GM12801 (cell line): ENCODE measurements around the gene NELFA.

Experiments used
- CTCF ChIP-seq: IDR thresholded peaks from one replicate; pipeline ENCODE4 v1.5.1; 2011; ENCODE audit warnings: control low read depth; ENCODE audit not compliant: insufficient read length; ENCODE audit errors: extremely low read depth

NELFA gene

DNA sequence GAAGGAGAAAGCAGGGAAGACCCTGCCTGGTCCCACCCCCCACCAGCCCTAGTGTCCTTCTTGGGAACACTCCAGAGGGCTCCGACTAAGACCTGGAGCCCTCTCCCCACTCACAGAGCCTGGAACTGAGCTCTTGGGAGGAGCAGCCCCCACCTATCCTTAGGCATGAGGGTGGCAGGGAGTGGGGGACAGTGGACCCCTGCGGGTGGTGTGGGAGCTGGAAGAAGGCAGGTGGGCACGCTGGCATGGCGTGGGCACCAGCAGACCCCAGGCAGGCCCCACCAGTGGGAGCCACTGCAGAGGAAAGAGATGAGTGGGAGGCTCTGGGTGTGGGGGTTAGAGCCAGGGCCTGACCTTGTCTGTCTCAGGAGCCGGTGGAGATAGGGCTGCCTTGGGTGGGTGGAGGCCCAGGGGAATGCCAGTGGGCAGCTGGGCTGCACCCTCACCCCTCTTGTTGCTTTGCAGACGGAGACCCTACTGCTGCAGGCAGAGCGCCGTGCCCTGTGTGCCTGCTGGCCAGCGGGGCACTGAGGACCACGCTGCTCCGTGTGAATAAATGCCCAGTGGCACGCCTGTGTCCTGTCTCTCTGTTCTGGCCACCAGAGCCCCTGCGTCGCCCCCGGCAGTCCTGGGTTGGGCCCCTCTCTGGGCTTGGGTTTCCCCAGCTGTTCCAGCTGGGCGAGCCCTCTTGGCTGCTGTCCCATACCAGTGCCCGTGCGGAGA lies 34.8 kb upstream of the NELFA start:
- TF ChIP-seq CTCF, result no peak

DNA sequence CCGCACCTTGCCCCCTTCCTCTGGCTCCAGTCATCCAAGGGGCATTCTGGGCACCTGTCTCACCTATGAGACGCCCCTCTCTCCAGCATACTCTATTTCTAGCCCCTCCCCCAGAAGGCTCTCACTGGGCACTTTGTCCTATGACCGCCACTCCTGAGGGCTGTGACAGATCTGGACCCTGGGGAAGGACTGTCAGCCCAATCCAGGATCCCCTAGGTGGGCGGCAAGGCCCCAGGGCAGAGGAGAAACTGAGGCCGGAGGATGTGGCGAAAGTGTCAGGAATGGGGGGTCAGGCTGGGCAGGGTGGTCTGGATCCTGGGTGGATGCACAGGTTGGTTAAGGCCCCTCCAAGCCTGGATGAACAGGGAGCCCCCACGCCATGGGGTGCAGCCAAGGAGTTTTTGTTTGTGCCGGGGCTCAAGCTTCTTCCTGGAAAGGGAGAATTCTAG lies 34.2 kb upstream of the NELFA start:
- TF ChIP-seq CTCF, result no peak

DNA sequence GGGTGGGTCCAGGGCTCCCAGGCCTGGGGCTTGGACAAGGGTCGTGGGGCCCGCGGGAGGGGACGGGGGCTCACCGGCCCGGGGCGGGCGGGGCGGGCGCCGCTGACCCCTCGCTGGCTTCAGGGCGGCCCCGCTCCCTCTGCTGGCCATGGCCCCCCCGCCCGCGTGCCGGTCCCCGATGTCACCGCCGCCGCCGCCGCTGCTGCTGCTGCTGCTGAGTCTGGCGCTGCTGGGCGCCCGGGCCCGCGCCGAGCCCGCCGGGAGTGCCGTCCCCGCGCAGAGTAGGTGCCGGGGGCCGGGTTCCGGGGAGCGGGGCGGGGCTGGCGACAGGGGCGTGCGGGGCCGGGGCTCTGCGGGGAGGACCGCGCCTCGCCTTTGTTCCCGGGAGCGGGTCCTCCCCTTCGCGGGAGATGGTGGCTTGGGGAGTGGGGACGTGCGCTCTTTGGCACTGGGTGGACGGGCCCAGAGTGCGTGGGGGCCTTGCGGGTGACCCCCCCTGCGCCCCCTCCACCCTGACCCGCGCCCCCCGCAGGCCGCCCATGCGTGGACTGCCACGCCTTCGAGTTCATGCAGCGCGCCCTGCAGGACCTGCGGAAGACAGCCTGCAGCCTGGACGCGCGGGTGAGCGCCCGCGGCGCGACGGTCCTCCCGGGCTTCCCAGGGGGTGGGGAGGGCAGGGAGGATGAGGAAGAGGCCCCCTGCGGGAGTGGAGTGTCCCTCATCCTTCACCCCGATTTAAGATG lies 33.6 kb upstream of the NELFA start:
- TF ChIP-seq CTCF, result no peak

DNA sequence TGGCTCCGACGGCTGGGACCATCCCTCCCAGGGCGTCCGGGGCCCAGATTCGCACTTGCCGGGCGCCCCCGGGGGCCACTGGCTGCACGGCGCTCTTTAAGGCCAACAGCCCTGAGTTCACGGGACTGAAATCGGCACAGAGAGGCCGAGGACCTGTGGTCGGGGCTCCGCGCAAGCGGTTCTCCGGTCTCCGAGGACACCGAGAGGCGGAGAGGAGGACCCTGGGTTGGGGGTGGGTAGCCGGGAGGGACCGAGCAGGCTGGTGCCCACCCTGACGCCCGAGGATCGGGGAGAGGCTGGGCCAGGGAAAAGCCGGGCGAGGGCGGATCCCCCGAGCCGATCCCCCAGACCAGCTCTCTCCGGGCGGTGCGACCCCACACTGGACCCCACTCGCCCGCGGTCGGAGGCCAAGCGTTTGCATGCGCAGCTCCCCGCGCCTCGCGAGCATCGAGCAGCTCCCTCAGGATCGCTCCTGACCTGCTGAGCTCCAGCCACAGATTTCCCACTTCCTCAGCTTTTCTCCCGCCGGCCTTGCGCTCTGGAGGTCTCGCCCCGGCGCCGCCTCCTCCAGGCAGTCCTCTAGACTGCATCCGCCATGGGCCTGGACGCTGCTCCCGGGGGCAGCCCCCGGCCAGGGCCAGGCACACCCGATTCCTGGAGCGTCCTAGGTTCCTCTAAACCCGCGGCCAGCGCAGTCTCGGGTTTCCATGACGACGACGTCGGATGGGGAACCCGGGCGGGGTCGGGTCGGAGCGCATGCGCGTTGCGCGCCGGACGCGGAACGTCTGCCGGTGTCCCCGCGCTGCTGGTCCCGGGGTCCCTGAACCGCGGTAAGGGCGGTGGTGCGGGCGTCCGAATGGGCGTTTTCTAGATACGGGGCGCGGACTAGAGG lies 32.7 kb upstream of the NELFA start:
- TF ChIP-seq CTCF, result no peak

DNA sequence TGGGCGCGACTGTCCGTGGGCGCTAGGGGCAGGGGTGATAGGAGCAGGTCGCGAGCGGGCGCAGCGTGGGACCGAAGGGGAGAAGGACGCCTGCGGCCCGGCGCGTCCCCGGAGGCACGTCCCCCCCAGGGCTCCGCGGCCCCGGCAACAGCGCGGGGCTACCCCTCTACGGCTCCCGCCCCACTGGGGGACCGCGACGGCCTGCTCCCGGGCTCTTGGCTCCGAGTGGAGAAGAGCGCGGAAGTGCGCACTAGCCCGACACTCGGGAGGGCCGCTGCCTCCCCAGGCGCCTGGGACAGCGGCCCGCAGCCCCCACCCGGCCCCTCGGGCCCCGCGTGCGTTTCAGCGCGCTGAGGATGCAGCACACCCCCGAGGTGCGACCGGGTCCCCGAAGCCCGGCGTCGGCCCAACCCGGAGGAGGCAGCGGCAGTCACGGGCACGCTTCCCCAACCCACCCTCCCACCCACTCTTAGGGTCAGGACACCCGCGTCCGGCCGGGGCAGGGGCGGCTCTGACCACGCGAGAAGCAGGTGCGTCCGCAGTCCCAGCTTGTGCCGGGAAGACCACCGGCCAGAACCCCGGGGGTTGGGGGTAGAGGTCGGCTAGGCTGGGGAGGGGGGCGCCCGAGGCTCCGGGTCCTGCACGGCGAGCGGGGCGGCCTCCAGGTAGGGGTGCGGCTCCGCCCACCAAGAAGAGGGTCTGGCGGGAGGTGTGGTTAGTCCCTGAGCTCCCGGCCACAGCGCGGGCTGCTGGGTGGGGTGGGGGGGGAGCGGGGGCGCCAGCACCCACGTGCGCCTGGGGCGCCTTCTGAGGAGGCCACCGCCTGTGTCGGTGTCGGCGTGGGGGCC lies 31.8 kb upstream of the NELFA start:
- no peak for TF ChIP-seq CTCF

GRCh38 chr4:2036866-2037265 lies 28.1 kb upstream of the NELFA start:
- no peak for TF ChIP-seq CTCF
